ENCODE results near the gene DUSP9.
"Not testable (repeated sequence)": the region's sequence is repeated elsewhere in the genome, so short reads cannot be mapped to it uniquely, and the experiment has no call there.

DUSP9 gene

DNA sequence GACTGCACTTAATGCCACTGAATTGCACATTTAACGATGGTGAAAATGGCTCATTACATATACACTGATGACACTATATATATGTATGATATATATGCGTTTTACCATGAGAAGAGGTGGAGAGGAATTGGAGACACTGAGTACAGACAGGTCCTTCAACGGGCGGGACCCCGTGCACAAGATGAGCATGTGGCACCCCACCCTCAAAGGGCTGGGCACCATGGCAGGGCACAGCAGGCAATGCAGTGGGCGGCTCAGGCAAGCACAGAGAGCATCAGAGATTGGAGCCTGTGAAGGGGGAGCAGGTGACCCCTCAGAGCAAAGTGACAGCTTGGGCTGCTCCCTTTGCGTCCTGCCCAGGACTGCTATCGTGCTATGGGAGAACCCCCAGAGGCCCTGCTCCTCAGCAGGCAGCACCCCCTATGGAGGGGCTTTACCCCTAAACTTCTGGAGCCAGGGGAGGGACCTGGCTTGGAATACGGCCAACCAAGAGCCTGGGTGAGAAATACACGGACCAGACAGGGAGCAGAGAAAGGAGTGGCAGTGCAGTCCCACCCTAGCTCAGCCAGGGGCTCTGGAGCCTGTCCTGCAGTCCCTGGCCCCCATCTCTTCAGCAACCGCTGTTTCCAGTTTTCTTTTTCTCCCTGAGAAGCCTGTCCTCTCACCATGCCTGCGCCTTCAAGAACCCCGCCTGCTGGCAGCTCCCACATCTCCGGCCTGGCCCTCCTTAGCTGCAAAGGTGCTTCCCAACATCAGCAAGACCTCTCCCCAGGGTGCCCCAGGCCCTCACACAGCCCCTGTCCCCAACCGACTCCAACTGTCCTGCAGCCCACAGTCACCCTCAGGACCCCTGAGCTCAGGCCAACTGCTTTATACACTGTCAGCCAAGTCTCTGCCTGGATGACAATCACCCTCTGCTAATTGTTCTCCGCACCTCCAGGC, 51.2 kb downstream of the DUSP9 start:
- TF ChIP-seq CTCF (IDR thresholded peaks at IDR 0.05; ENCODE audit: low read length, missing control alignments): no peak
- H3K4me3 ChIP-seq (replicated peaks; ENCODE audit: low read depth, low read length): no peak overlapping the region
- no peak for DNase-seq (ENCODE audit: low read depth)

DNA sequence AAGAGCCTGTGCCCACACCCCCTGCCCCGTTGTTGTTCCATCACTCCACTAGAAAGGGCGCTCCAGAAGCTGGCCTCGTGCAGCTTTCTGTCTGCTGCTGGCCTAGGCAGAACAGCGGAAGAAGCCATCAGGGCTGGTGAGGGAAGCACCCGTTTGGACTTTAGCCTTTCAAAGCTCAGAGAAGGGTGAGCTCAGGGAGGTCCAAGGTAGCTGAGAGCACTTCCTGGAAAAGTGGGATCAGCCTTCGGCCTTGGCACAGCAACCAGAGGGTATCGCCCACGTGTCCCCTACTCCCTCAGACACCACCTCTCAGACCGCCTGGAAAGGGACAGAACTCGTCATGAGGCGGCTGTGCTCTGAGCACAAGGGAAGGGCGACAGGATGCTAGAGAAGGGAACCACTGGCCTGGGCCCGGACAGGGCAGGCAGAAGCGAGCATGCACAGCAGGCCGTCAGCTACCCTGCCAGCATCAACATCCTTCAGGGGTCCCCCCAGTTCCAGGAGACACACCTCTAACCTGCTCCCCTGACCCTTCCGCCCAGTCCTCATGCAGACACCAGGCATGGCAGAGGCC, 52.3 kb downstream of the DUSP9 start:
- not testable (repeated sequence) for DNase-seq (ENCODE audit: low read depth); H3K4me3 ChIP-seq (replicated peaks; ENCODE audit: low read depth, low read length)

GRCh38 chrX:153699784-153700371, 52.9 kb downstream of the DUSP9 start:
- H3K4me3 ChIP-seq (replicated peaks; ENCODE audit: low read depth, low read length); DNase-seq (ENCODE audit: low read depth): not testable (repeated sequence)

DNA sequence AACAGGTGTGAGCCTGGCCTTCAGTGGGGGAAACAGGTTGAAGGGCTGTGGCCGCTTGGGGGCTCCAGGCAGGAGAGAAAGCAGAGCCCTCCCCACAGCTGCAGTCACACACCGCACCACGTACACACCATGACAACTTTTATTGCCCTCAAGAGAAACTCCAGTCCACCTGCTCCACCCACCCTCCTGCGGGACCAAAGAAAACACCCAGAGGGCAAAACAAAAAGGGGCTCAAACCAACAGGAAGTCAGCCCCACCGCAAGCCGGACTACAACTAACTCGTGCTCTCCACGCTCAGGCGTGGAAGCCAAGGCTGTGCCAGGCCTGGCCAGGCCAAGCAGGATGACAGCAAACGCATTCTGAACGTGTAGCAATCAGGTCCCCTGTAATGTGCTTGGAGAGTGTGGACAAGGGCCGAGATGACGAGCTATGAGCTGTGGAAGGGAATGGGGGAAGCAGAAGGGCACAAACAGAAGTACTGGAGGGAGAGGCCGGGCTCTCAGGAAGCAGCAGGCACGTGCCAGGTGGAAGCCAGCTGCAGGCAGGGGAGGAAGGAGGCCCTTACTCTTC, 53.5 kb downstream of the DUSP9 start:
- DNase-seq (ENCODE audit: low read depth): no peak
- no peak for TF ChIP-seq CTCF (IDR thresholded peaks at IDR 0.05; ENCODE audit: low read length, missing control alignments)
- H3K4me3 ChIP-seq (replicated peaks; ENCODE audit: low read depth, low read length): no peak overlapping the region

All from fibroblast of pulmonary artery (primary cell).